ENCODE measurements around the gene FNTB. TPM values are rescaled to one million over a fixed set of nuclear protein-coding genes. Genes with fewer than 3 reads are reported as not detected.

The FNTB gene
- total and polyA plus RNA-seq, 9 donors = 11.7 to 22.9 (median 20.2) TPM

- peaks cover 17% of the 10 kb centered on the region for H3K36me3 ChIP-seq (ENCODE audit: control insufficient read depth, insufficient read depth, low read length)
- H3K9me3 ChIP-seq (replicated peaks; ENCODE audit: control insufficient read depth, low read depth, low read length) = no peaks in the 10 kb centered on the region
- peaks cover 21% of the 10 kb centered on the region for H3K4me1 ChIP-seq (ENCODE audit: control insufficient read depth, insufficient read depth, low read length)
- H3K27me3 ChIP-seq (ENCODE audit: control insufficient read depth, insufficient read depth, low read length) = no peaks in the 10 kb centered on the region
- H3K27ac ChIP-seq (ENCODE audit: low read length) = peak overlapping the region; percentile 33
- H3K4me3 ChIP-seq (ENCODE audit: low read length) = no peak overlapping the region
- peak; percentile 55 for DNase-seq
- WGBS (ENCODE audit: insufficient coverage) = no CpG with 5 or more reads among the region's 2 CpGs
These were observed 111.9 kb downstream of the FNTB start for GRCh38 chr14:65098586-65098985.

GRCh38 chr14:65100922-65101541 is 114.3 kb downstream of the FNTB start:
- peak overlapping the region; percentile 91 for H3K27ac ChIP-seq (ENCODE audit: low read length)
- H3K27me3 ChIP-seq (ENCODE audit: control insufficient read depth, insufficient read depth, low read length) = no peaks in the 10 kb centered on the region
- no peaks in the 10 kb centered on the region for H3K9me3 ChIP-seq (replicated peaks; ENCODE audit: control insufficient read depth, low read depth, low read length)
- WGBS (ENCODE audit: insufficient coverage) = no CpG with 5 or more reads among the region's 6 CpGs
- peak overlapping the region; percentile 97 for H3K4me3 ChIP-seq (ENCODE audit: low read length)
- peaks cover 14% of the 10 kb centered on the region for H3K4me1 ChIP-seq (ENCODE audit: control insufficient read depth, insufficient read depth, low read length)
- peaks cover 5% of the 10 kb centered on the region for H3K36me3 ChIP-seq (ENCODE audit: control insufficient read depth, insufficient read depth, low read length)
- DNase-seq = no peak

GRCh38 chr14:65101631-65102440 is 115.1 kb downstream of the FNTB start:
- H3K27ac ChIP-seq (ENCODE audit: low read length) = peak overlapping the region; percentile 91
- peak; percentile 41 for DNase-seq
- H3K4me1 ChIP-seq (ENCODE audit: control insufficient read depth, insufficient read depth, low read length) = peaks cover 7% of the 10 kb centered on the region
- WGBS (ENCODE audit: insufficient coverage) = 0% methylated on average over 37 of the region's 66 CpGs
- no peaks in the 10 kb centered on the region for H3K27me3 ChIP-seq (ENCODE audit: control insufficient read depth, insufficient read depth, low read length)
- H3K9me3 ChIP-seq (replicated peaks; ENCODE audit: control insufficient read depth, low read depth, low read length) = no peaks in the 10 kb centered on the region
- peaks cover 2% of the 10 kb centered on the region for H3K36me3 ChIP-seq (ENCODE audit: control insufficient read depth, insufficient read depth, low read length)
- H3K4me3 ChIP-seq (ENCODE audit: low read length) = peak overlapping the region; percentile 97

GRCh38 chr14:65102441-65103149 is 115.9 kb downstream of the FNTB start, which contains the start of gene MAX:
Gene MAX (minus strand): TSS chr14:65102517. CDS start chr14:65102339, 178 bp downstream.
- Histone ChIP-seq H3K27ac (ENCODE audit: low read length) (peak within 1 kb of the TSS; percentile 91), H3K36me3 (ENCODE audit: control insufficient read depth, insufficient read depth, low read length) (peaks cover 2% of the 10 kb centered on the region), H3K4me1 (ENCODE audit: control insufficient read depth, insufficient read depth, low read length) (peaks cover 6% of the 10 kb centered on the region), H3K9me3 (replicated peaks; ENCODE audit: control insufficient read depth, low read depth, low read length) (no peaks in the 10 kb centered on the region), H3K27me3 (ENCODE audit: control insufficient read depth, insufficient read depth, low read length) (no peaks in the 10 kb centered on the region), H3K4me3 (ENCODE audit: low read length) (peak within 1 kb of the TSS; percentile 97)
- peak; percentile 99 for DNase-seq
- WGBS (ENCODE audit: insufficient coverage) = under 1% methylated on average over 35 of the region's 61 CpGs

- no peaks in the 10 kb centered on the region for H3K27me3 ChIP-seq (ENCODE audit: control insufficient read depth, insufficient read depth, low read length)
- H3K4me3 ChIP-seq (ENCODE audit: low read length) = peak overlapping the region; percentile 84
- DNase-seq = peak; percentile 33
- peaks cover 6% of the 10 kb centered on the region for H3K4me1 ChIP-seq (ENCODE audit: control insufficient read depth, insufficient read depth, low read length)
- peak overlapping the region; percentile 84 for H3K27ac ChIP-seq (ENCODE audit: low read length)
- H3K36me3 ChIP-seq (ENCODE audit: control insufficient read depth, insufficient read depth, low read length) = peaks cover 2% of the 10 kb centered on the region
- H3K9me3 ChIP-seq (replicated peaks; ENCODE audit: control insufficient read depth, low read depth, low read length) = no peaks in the 10 kb centered on the region
- 10% methylated on average over 4 of the region's 22 CpGs for WGBS (ENCODE audit: insufficient coverage)
These were observed 116.6 kb downstream of the FNTB start for GRCh38 chr14:65103150-65103760.

GRCh38 chr14:65104791-65105190 is 118.1 kb downstream of the FNTB start:
- no peak for DNase-seq
- Histone ChIP-seq H3K27ac (ENCODE audit: low read length) (no peak overlapping the region), H3K9me3 (replicated peaks; ENCODE audit: control insufficient read depth, low read depth, low read length) (no peaks in the 10 kb centered on the region), H3K4me1 (ENCODE audit: control insufficient read depth, insufficient read depth, low read length) (peaks cover 6% of the 10 kb centered on the region), H3K27me3 (ENCODE audit: control insufficient read depth, insufficient read depth, low read length) (no peaks in the 10 kb centered on the region), H3K4me3 (ENCODE audit: low read length) (no peak overlapping the region), H3K36me3 (ENCODE audit: control insufficient read depth, insufficient read depth, low read length) (peaks cover 2% of the 10 kb centered on the region)
- no CpG with 5 or more reads among the region's 3 CpGs for WGBS (ENCODE audit: insufficient coverage)

- H3K9me3 ChIP-seq (replicated peaks; ENCODE audit: control insufficient read depth, low read depth, low read length) = no peaks in the 10 kb centered on the region
- H3K27me3 ChIP-seq (ENCODE audit: control insufficient read depth, insufficient read depth, low read length) = no peaks in the 10 kb centered on the region
- no peak for DNase-seq
- H3K4me1 ChIP-seq (ENCODE audit: control insufficient read depth, insufficient read depth, low read length) = peaks cover 3% of the 10 kb centered on the region
- H3K36me3 ChIP-seq (ENCODE audit: control insufficient read depth, insufficient read depth, low read length) = no peaks in the 10 kb centered on the region
- no peak overlapping the region for H3K4me3 ChIP-seq (ENCODE audit: low read length)
- H3K27ac ChIP-seq (ENCODE audit: low read length) = no peak overlapping the region
- WGBS (ENCODE audit: insufficient coverage) = 89% methylated on average over 3 of the region's 4 CpGs
These were observed 119.6 kb downstream of the FNTB start for GRCh38 chr14:65106316-65106715.

GRCh38 chr14:65106736-65107135 is 120.0 kb downstream of the FNTB start:
- no peak overlapping the region for H3K4me3 ChIP-seq (ENCODE audit: low read length)
- no peaks in the 10 kb centered on the region for H3K9me3 ChIP-seq (replicated peaks; ENCODE audit: control insufficient read depth, low read depth, low read length)
- peaks cover 3% of the 10 kb centered on the region for H3K4me1 ChIP-seq (ENCODE audit: control insufficient read depth, insufficient read depth, low read length)
- H3K36me3 ChIP-seq (ENCODE audit: control insufficient read depth, insufficient read depth, low read length) = no peaks in the 10 kb centered on the region
- no CpG with 5 or more reads among the region's 1 CpG for WGBS (ENCODE audit: insufficient coverage)
- no peaks in the 10 kb centered on the region for H3K27me3 ChIP-seq (ENCODE audit: control insufficient read depth, insufficient read depth, low read length)
- no peak for DNase-seq
- no peak overlapping the region for H3K27ac ChIP-seq (ENCODE audit: low read length)

GRCh38 chr14:65107200-65107599 is 120.5 kb downstream of the FNTB start:
- no CpG with 5 or more reads among the region's 1 CpG for WGBS (ENCODE audit: insufficient coverage)
- H3K36me3 ChIP-seq (ENCODE audit: control insufficient read depth, insufficient read depth, low read length) = no peaks in the 10 kb centered on the region

More at GRCh38 chr14:65107200-65107599, 120.5 kb downstream of the FNTB start:
- Histone ChIP-seq H3K27ac (ENCODE audit: low read length) (no peak overlapping the region), H3K9me3 (replicated peaks; ENCODE audit: control insufficient read depth, low read depth, low read length) (no peaks in the 10 kb centered on the region), H3K4me3 (ENCODE audit: low read length) (no peak overlapping the region), H3K27me3 (ENCODE audit: control insufficient read depth, insufficient read depth, low read length) (no peaks in the 10 kb centered on the region), H3K4me1 (ENCODE audit: control insufficient read depth, insufficient read depth, low read length) (peaks cover 3% of the 10 kb centered on the region)
- no peak for DNase-seq

All from muscle of leg (tissue), 11 donors.